Globus pallidus (tissue), 1 donor: Measurements from ENCODE around the gene FGR.

Experiments used
- DNase-seq: peaks from one replicate; pipeline ENCODE4 v3.0.0-alpha.2; 2015; ENCODE audit warnings: low spot score

The FGR gene

DNA sequence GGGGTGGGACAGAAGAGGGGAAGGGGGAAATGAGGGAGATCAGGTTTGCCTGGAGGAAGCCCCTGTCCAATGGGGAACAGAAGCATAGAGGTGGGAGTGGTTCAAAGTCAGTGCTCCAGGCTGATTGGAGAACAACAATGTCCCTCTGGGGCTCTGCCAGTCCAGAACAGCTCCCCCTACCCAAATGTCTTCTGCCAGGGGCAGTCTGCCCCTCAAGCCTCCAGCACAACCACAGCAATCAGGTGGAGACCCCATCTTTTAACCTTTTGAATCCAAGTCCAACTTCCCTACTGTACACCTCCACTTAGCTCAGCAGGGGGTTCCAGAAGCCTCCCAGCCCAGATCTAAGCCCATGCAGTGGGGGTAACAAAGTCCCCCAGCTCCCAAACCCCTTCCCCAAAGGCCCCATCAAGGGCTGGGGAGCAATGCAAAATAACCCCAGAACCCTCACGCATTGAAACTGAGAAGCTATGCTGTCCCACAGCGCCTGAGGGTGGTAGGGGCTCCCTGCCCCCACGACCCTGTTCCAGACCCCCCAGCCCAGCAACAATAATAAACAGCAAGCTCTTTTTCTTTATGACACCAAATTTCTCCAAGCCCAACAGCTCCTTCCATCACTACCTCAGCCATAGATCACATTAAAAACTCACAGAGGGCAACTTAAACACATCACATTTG is 34.3 kb downstream of the FGR start:
- DNase-seq = no peak

DNA sequence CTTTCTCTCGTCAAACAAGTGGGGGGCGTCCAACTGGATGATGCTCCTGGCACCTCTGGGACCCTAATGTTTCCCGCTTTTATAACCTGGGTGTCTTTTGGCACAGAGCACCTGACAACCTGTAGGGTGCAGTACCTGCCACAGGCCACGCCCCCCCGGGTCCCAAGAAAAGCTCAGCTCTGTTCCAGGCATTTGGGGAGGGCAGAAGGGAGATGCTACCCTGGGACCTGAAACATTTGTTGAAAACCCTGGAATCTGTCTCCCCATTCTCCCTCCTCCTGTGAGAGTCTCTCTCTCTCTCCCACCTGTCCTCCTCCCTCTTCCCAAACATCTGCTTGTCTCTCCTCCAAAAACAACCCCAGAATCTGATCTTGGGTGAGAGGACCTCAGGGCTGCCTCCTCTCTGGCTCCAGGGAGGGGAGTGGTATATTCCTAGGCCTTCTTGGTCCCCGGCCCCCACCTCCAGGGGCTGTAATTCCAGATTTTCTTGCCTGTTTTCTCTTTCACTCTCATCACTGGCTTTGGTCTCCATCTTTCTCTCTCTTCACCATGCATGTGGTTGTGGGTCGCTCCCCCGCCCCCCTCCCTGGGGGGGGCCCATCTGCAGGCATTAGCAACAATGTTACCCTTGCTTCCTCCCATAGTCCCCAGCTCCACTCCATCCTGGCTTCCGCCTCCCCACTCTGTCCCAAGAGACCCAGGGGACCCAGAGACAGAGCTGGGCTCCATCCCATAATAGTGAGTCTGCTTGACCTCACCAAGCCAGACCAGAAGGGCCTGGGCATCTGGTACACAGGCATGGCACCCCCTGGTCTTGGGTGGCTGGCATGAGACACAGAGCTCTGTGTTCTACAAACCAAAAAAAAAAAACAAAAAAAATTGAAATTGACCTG is 35.1 kb downstream of the FGR start:
- DNase-seq = no peak

DNA sequence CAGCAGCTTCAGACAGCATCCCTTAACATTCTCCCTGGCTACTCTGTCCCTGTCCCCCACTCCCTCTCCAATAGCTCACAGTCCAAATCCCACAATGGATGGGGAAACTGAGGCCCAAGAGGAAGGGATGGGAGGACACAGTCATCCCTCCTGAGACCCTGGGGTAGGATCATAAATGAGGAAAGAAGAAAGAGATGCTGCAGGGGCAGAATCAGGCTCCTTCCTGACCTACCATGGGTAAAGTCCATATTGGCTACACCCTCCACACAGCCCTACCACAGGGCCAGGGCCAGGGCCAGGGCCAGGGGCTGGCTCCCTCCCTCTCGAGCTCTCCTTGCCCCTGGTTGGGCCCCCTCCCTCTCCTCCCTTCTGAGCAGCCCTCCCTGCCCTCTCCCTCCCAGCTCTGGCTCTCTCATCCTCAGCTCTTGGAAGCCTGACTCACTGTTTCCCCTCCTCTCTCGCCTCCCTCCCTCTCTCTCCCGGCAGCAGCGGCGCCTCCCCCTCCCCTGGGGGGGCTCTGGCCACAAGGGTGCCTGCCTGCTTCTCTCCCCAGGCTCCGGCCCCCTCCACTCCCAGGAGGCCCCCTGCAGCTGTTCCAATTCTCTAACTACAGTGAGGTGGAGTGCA is 36.0 kb downstream of the FGR start:
- DNase-seq = peak; percentile 33

DNA sequence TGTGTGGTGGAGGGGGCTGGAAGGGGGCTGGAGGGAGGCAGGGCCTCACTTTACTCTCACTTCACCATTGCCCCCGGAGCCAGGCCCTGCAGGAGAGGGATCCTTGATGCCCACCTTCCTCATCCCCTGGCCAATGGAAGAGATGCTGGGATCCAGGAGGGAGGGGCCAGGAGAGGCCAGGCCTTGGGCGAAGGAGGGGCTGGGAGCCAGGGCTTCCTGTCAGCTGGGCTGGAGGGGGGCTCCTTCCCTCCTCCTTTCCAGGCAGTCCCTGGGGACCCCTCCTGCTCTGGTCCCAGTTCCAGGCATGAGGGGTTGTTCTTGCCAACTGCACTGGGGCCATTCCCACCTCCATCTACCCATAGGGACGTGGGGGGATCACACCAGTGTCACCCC is 36.7 kb downstream of the FGR start:
- no peak for DNase-seq

DNA sequence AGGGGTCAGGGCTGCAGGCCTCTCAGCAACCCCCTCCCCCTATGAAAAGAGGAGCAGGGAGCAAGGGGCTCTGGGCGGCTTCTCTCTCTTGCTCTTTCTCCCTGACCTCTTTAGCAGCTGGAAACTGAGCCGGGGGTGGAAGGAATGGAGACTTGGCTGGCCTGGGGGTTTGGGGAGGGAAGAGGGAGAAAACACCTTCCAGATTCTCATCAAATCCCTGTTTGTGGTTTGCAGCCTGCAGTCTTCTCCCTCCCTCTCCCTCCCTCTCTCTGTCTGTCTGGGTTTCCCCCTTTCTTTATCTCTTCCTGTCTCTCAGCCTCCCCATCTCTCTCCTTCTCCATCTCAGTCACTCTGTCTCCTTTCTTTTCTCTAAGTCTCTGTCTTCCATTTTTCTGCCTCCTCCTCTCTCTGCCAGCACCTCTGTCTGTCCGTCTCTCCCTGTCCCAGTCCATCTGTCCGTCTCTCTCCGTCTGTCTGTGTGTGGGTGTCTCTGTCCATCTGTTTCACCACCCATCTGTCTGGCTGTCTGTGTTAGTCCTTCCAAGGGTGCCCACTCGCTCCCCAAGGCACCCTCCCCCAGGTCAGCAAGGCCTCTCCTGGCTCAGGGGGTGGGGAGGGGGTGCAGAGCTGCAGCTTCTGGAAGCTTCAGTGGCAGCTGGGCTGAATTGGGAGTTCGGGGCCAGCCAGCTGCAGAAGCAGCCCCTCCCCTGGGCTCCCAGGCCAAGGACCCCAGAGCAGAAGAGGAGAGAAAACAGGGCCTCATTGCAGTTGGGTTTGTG is 37.3 kb downstream of the FGR start:
- no peak for DNase-seq

DNA sequence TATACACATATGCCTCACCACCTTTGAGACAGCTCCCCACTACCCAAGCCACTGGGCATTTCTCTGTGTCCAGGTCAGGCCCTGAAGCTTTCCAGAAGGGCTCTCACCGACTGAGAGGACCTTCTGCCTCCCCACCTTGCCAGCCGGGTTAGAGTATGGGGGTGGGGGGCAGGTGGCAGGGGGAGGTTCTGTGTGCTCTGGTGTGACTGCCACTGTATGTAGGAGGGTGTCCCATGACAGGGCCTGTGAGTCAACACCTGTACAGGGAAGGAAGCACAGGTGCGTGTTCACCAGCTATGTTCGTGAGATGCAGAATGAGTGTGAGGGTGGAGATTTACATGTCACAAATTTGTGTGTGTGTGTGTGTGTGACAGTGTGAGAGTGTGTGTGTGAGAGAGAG is 38.0 kb downstream of the FGR start:
- DNase-seq = no peak

DNA sequence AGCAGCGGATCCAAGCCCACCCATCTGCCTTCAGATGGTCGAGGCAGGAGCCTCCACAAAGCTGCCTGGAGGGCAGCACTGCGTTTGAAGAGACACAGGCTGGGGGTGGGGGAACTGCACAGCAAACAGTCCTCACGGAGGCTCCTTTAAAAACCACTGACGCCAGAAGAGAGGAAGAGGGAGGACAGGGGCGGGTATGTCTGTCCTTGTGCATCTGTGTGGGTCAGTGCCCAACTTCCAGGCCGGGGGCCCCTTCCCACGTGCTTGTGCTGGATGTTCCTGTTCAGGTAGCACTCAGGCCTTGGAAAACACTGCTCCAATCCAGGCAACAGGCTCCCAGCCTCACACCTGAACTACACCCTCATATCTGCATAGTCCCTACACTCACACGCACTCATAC is 38.7 kb downstream of the FGR start:
- no peak for DNase-seq

DNA sequence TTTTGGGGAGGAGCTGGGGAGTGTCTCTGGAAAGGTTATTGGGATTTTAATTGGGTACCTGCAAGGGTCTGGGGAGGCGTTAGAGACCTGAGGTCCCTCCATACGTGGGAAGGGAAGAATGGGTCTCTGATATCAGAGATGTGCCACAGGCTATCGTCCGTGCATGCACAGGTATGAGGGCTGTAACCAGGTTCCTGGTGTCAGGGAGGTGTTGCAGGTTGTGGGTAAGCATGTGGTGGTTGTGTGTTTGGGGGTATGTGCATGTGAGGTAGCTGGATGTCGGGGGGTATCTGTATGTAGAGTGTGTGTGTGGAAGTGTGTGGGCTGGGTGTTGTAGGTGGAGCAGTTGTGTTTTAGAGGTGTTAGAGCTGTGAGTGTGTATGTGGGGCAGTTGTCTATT is 39.4 kb downstream of the FGR start:
- no peak for DNase-seq

DNA sequence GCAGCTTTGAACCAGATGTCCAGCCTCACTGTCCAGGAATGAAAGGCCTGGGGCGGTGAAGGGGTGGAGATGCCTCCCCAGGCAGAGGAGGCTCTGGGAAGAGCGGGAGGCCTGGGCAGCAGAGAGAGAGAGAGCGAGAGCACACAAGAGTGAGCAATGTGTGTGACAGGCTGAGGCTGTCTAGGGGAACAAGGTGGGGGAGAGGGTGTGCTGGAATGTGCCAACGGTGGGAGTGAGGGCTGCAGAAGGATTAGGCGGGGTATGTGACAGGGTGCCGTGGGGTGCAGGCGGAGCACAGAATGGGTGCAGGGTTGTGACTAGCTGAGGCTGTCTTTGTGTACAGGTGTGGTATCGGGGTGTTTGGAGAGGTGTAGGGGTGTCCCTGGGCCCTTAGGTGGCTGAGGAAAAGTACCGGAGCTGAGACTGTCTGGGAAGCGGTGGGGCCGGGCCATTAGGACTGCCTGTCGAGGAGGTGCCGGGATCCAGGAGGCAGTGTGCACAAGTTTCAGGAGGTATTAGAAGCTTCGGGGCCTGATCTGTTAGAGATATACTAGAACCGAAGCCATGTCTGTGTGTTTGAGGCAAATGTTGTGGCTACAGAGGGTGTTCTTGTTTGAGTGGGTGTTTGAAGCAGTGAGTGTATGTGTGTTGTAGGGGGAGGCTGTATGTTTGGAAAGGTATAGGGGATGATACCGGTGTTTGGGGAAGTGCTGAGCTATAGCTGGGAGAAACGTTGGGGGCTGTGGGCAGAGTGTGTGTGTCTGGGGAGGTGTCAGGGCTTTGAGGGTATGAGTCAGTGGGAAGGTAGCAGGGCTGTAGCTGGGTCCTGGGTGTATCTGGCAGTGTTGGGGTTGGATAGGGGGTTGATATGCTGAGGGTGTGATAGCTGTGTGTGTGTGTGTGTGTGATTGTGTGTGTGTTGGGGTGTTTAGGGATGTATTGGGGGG is 40.1 kb downstream of the FGR start:
- DNase-seq = no peak

DNA sequence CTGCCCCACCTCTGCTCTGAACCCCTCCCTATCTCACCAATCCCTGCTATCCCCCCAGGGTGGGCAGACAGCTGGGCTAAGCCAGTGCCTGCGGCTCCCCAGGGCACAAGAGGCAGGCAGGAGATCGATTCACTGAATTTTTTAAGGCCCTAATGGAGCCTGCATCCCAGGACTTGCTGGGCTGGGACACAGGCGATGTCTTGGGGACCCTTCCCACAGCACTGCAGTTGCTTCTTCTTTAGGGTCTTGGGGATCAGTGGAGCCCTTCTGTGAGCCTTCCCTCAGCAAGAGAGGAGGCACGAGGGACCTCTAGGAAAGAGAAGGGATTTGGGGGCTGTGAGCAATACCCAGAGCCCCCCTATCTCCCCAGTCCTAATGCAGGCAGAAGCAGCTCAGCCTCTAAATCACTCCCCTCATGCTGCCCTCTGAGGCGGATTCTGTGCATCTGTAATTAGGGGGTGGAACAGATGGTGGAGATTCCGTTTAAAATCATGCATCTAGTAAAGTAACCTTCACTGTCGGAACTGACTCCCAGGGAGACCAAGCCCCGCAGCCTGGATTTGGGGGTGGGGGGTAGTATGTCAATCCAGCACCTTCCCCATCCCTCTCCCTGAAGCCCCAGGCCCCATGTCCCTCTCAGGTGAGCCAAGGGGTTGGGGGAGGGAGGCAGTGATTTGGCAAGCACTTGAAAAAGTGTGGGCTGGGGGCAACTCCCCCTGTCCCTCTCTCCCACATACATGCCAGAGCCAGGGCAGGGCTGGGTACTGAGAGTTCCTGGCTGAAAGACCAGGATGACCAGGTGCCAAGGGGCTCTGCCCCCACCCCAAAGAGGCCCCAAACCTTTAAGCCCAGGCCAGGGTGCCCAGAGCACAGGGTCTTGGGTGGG is 41.1 kb downstream of the FGR start:
- no peak for DNase-seq

DNA sequence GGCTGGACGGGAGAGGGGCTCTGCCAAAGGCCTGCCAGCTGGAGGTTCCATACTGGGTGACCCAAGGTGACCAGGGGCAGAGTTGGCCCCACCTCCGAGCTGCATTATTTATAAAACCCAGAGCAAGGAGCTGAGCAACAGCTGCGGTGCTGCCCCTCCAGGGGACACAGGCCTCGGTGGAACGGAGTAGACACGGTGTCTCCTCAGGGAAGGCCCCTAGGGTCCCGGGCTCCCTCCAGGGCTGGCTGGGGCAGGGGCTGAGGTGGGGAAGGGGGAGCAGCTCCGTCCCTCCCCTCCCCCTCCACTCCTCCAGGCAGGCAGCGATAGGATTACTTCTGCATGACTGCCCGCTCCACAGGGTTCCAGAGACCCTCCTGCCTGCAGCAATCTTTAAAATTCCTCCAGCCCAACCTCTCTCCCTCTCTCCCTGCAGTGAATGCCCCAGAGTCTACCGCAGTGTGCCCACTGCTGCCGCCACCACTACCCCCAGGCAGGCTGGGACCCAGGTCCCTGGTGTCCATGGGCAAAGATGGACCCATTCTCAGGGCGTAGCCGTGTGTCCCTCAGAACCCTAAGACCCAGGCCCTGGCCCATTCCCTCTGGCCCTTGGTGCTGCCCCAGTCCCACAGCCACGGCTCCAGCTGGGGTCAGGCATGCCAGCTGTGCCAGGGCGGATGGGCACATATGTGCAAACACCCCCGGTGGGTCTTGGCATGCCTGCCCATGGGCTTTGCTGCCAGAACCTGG is 41.9 kb downstream of the FGR start:
- DNase-seq = no peak

DNA sequence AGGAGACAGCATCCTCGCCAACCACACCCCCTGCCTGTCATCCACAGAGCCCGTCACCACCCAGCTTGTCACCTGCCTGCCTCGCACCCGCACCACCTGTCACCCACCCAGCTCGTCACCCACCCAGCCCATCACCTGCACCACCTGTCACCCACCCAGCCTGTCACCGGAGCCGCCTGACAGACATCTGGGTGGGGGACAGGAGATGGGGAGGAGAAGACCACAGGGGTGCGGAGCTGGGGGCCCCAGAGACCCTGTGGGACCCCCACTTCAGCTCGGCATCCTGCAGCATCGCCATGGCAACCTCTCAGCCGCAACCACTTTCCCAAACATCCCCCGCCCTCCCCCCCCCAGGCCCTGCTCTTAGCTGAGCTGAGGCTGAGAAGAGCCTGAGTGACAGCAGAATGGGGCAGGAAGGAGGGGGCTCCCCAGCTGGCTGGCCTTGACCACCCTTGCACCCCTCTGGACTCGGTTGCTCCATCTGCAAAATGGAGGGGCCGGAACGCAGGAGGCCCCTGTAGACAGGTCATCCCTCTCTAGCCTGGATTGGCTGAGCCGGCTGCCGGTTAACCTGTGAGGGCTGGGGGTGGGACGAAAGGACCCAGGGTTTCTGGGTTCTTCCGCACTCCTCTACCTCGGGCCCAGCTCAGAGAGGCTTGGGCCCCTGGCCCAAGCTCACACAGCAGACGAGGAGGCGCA is 42.6 kb downstream of the FGR start:
- no peak for DNase-seq

DNA sequence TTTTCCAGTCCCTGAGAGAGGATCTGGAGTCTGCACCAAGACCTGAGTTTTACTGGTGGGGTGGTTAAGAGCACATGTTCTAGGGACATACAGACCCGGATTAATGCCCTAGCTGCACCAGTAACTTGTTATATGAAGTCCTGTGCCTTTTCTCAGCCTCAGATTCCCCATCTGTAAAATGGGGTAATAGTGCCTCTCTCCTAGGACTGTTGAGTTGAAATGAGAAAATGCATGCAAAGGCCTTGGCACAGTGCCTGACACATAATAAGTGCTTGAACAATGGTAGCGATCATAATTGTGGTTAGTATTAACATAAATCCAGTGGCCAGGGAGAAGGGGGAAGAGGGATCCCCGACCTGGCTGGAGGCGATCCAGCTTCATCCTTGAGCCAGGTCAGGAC is 43.4 kb downstream of the FGR start:
- no peak for DNase-seq

DNA sequence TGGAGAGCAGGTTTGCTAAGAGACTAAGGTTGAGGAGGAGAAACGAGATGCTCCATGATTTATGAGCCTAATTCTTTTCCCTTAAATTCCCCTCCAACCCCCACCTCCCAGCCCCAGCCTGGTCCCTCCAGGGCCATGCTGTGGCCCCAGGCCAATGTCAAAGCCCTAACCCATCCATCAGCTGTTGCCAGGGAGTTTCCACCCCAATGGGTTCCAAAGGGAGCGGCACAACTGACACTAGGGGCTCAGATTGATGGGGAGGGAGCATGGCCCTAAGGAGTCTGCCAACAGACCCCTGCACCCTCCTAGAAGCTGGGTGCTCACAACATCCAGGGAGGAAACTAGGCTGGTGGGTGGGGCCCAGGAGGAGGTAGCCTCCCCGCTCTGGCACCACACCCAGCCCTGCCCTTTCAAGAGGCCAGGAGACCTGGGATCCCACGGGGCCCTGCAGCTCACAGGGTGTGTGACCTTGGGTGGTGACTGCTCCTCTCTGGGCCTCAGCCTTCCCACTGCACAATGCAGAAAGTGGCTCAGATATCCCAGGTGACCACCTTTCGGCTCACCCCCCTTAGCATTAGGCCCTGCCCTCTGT is 44.0 kb downstream of the FGR start:
- DNase-seq = no peak

DNA sequence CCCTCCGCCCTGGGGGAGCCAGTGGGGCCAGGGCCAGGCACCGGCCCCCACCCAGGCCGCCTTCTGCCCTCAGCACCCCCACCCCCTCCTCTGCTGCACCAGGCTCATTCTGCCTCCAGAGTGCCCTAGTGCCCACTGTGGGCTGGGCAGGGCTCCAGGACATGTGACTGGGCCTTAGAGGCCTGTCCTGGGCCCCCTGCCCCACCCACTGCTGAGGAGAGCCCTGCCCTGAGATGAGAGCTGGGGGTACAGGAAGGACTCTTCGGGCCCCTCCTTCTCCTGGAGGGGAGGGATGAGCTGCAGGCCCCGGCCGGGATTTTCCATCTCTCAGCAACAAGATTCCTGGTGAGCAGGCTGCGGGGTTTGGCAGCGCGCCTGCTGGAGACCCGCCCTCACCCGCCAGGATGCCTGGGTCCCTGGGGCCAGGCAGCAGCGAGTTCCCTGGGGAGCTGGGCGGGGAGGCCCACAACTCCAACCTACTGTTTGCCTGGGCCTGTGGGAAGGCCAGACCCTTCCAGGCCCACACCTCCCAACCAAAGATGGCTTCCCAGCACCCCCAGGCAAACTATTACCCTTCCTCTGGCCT is 45.1 kb downstream of the FGR start:
- peak; percentile 38 for DNase-seq

DNA sequence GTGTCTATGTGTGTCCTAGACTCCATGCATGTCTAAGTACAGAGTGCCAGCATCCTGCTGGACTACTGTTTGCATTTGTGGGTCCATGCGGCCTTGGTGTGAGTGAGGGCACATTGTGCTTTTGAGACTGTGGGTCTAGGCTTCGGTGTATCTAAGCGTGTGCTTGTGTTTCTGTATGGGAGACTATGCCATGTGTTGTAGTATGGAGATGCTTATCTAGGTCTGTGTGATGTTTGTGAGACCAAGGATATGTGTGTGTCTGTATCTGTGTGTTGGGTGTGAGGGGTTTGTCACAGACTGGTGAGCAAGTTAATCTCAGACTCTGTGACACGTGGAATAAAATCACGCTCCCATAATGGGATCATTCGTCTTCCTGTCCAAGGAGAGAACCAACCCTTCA is 45.5 kb downstream of the FGR start:
- DNase-seq = no peak

DNA sequence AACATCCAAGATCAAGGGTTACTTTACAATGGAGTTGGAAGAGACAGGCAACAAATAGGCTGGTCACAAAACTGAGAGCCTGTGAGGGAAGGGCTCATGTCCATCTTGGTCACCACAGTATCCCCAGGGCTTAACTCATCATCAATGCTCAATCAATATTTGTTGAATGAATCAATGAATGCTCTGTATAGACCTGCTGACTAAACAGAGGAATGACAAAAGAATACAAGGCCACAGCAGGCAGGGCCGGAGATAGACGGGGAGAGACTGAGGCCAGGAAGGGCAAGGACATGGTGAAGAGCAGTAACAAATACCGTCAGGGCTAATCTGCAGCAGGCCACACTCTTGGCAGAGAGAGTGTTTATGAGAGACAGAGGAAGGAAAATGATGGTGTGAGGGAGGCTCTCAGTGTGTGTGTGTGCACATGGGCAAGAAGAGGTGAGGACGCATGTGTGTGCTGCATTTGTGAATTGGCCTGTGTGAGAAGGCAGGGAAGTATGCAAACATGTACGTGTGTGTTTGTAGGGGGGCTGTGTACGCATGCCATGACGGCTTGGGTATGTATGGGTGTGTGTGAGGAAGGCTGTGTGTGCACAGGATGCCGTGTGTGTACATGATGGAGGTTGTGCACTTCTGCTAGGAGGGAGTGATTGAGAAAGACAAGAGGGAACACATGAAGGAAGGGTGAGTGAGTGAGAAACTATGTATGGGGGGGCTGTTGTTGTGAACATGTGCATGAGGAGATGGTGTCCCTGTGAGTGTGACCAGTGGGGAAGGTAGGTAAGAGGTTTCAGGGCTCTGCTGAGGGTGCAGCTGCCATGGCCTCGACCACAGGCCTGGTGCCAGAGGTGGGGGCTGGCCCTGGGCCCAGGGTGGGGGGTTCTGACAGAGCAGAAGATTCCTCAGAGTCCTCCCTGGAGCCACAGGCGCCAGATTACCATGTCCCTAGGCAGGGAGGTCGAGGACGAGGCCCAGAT is 46.4 kb downstream of the FGR start:
- no peak for DNase-seq
